GM06990 (cell line): ENCODE measurements around the gene C1orf174.

Experiments used
- DNase-seq: peaks from one replicate; pipeline ENCODE4 v3.0.0-alpha.2; 2011; ENCODE audit not compliant: insufficient read length; ENCODE audit errors: extremely low read depth
- H3K27me3 ChIP-seq: replicated peaks from 2 replicates; pipeline ENCODE4 v1.6.0; 2011; ENCODE audit warnings: low read length; ENCODE audit not compliant: control insufficient read depth, insufficient read depth
- H3K36me3 ChIP-seq: 2 replicates; pipeline ENCODE4 v1.5.1; 2011; ENCODE audit warnings: low read length; ENCODE audit not compliant: control insufficient read depth, insufficient read depth
- H3K4me3 ChIP-seq: replicated peaks from 2 replicates; pipeline ENCODE4 v1.5.1; 2011; ENCODE audit warnings: low read depth, mild to moderate bottlenecking, control low read depth, low read length
- CTCF ChIP-seq: IDR thresholded peaks from 2 replicates; pipeline ENCODE4 v1.5.1; 2011; ENCODE audit warnings: low read length, control low read depth, mild to moderate bottlenecking, inconsistent platforms; ENCODE audit not compliant: insufficient read depth, poor library complexity, severe bottlenecking

Gene C1orf174

DNA sequence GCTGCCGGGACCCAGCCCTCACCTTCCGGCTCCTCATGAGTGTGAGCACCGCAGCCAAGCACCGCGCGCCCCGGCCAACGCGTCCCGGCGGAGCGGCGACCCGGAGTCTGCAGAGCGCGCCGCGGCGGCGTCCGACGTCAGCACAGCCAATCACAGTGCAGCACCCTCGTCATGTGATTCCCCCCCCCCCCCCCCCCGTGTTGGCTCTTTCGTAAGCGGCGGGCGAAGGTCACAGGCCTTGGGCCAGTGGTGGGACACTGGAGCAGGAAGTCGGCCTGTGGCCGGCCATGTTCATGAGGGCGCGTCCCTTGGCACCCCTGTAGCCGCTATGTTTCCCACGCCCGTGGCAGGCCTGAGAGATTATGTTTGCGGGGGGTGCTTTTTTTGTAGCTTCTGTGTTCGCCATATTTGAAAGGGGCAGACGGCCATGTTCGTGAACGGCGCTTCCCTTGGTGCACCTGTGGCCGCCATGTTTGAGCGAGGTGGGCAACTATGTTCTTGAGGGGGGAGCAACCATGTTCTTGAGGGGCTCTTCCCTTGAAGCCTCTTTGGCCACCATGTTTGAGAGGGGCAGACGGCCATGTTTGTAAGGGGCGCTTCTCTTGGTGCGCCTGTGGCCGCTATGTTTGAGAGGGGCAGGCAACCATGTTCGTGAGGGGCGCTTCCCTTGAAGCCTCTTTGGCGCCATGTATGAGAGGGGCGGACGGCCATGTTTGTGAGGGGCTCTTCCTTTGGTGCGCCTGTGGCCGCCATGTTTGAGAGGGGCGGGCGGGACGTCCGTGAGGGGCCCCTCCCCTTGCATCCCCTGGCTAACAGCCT, at the start of gene C1orf174:
Gene C1orf174 (minus strand): TSS at position 123 of the 819 bp plus-strand sequence. CDS start 86 bp downstream, at position 37.
- peak; percentile 96 for DNase-seq
- peak within 1 kb of the TSS; percentile 95 for H3K4me3 ChIP-seq
- no peak for TF ChIP-seq CTCF
- no peaks in the 10 kb centered on the region for H3K27me3 ChIP-seq
- no peaks in the 10 kb centered on the region for H3K36me3 ChIP-seq

DNA sequence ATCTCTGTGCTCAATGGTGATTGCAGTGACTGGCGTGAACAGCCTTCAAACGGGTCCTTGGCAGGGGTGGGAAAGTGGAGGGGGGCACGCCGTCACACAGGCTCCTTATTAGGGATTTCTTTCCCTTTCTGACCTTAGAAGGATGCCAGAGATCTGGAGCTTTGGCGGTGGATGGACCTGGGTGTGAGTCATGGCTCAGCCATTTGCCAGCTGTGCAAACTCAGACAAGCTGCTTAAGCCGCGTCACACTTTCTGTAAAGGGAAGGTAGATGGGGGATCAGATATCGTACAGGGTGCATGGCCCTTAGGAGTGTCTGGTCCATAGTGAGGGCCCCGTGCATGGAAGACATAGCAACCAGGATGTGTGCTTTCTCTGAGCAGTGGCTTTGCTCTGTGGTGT, 48.3 kb upstream of the C1orf174 start:
- Histone ChIP-seq H3K4me3 (no peak overlapping the region), H3K36me3 (no peaks in the 10 kb centered on the region), H3K27me3 (no peaks in the 10 kb centered on the region)
- DNase-seq: no peak
- TF ChIP-seq CTCF: no peak

DNA sequence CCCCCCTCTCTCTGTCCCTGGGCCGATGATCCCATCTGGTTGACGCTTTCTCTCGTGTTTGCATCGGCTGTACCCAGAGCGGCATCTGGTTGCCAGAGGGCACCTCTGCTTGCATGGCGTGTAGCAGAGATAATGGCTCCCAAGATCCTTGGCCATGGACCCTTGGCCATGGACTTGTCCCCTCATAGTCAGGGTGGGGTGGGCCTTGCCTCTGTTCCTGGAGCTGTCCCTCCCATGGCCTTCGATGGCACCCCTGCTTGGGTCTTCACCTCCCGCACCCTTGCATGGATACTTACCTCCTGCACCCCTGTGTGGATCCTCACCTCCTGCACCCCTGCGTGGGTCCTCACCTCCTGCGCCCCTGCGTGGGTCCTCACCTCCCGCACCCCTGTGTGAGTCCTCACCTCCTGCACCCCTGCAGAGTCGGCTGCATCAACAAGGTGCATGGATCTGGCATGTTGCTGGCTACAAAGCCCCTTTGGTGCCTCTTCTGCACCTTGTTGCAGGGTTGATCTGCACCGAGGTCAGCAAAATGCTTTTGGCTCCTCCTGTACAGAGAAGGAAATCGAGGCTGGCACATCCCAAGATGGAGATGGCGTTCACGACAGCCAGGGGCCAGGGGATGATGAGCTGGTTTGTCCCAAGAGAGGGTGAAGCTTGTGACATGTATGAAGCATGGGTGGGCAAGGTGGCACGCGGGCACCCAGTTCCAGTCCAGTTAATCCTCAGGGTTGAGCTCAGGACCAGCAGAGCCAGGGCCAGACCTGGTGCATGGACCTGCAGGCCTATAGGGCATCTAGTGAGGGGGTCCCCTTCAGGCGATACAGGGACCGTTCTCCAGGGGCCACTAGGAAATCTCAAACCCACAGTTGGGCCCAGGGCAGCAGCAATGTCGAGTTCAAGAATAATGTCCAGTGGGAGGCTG, 46.1 kb upstream of the C1orf174 start:
- DNase-seq: no peak
- TF ChIP-seq CTCF: no peak
- no peak overlapping the region for H3K4me3 ChIP-seq
- H3K27me3 ChIP-seq: no peaks in the 10 kb centered on the region; the same call in 1 of the 2 replicates
- no peaks in the 10 kb centered on the region for H3K36me3 ChIP-seq

GRCh38 chr1:3945222-3945621, 45.1 kb upstream of the C1orf174 start:
- TF ChIP-seq CTCF: no peak
- no peak for DNase-seq
- Histone ChIP-seq H3K4me3 (no peak overlapping the region), H3K36me3 (no peaks in the 10 kb centered on the region), H3K27me3 (no peaks in the 10 kb centered on the region; the same call in 1 of the 2 replicates)

GRCh38 chr1:3944578-3945125, 44.6 kb upstream of the C1orf174 start:
- no peak for TF ChIP-seq CTCF
- Histone ChIP-seq H3K4me3 (no peak overlapping the region), H3K27me3 (no peaks in the 10 kb centered on the region; the same call in 1 of the 2 replicates), H3K36me3 (no peaks in the 10 kb centered on the region)
- no peak for DNase-seq
